Suprapubic skin (tissue), 4 donors: ENCODE measurements around the gene TMEM131. TPM values are rescaled to one million over a fixed set of nuclear protein-coding genes. Genes with fewer than 3 reads are reported as not detected.

ENCODE experiments used
- DNase-seq, 2 donors: peaks; one replicate each; pipeline ENCODE4 v3.0.0-alpha.2; 2019; ENCODE audit warnings: low spot score in 2 of 2
- H3K27ac ChIP-seq: fragments of 200-600 bp; sonication (generic); one replicate; pipeline ENCODE4 v1.5.1; 2019
- H3K27me3 ChIP-seq: fragments of 200-600 bp; sonication (generic); one replicate; pipeline ENCODE4 v1.5.1; 2019
- H3K36me3 ChIP-seq: fragments of 200-600 bp; sonication (generic); one replicate; pipeline ENCODE4 v1.5.1; 2019
- H3K4me1 ChIP-seq: fragments of 200-600 bp; sonication (generic); one replicate; pipeline ENCODE4 v1.5.1; 2019
- H3K4me3 ChIP-seq: fragments of 200-600 bp; sonication (generic); one replicate; pipeline ENCODE4 v1.5.1; 2019; ENCODE audit warnings: mild to moderate bottlenecking
- H3K9me3 ChIP-seq: fragments of 200-600 bp; sonication (generic); one replicate; pipeline ENCODE4 v1.5.1; 2019
- EP300 ChIP-seq: sonication (generic); formaldehyde crosslinking; IDR thresholded peaks from one replicate; pipeline ENCODE4 v1.6.1; 2017; ENCODE audit warnings: antibody characterized with exemption
- POLR2A ChIP-seq, 2 donors: fragments of 450-650 bp; IDR thresholded peaks; one replicate each; pipeline ENCODE4 v1.6.1; 2017; ENCODE audit warnings: antibody characterized with exemption in 2 of 2, mild to moderate bottlenecking in 2 of 2, moderate library complexity in 2 of 2
- POLR2AphosphoS5 ChIP-seq, 3 donors: sonication (generic); formaldehyde crosslinking; IDR thresholded peaks; one replicate each; pipeline ENCODE4 v1.6.1; 2017; ENCODE audit warnings: antibody characterized with exemption in 3 of 3
- WGBS: methylation state at CpG from one replicate; pipeline ENCODE4 v1.1.5; 2018; 5-methylcytosine and 5-hydroxymethylcytosine counted together
- total RNA-seq, 4 donors: library from RNA; depleted of rRNA; stranded (reverse); fragments of >200 nt; gene quantifications; one replicate each; pipeline ENCODE4 v1.1.0, GENCODE V29; 2016
- TF ChIP-seq, protein P1 (sequence below), 2 donors: fragments of 200-600 bp in 1 of 2; fragments of 450-650 bp in 1 of 2; sonication (generic) in 1 of 2; IDR thresholded peaks; one replicate each; pipeline ENCODE4 v1.5.1; 2016 to 2019; ENCODE audit warnings: antibody characterized with exemption in 2 of 2, mild to moderate bottlenecking in 1 of 2, moderate library complexity in 1 of 2

The TMEM131 gene
- total RNA-seq, 4 donors from 2014 or later: 39.7 to 117 (median 42.5) TPM

DNA sequence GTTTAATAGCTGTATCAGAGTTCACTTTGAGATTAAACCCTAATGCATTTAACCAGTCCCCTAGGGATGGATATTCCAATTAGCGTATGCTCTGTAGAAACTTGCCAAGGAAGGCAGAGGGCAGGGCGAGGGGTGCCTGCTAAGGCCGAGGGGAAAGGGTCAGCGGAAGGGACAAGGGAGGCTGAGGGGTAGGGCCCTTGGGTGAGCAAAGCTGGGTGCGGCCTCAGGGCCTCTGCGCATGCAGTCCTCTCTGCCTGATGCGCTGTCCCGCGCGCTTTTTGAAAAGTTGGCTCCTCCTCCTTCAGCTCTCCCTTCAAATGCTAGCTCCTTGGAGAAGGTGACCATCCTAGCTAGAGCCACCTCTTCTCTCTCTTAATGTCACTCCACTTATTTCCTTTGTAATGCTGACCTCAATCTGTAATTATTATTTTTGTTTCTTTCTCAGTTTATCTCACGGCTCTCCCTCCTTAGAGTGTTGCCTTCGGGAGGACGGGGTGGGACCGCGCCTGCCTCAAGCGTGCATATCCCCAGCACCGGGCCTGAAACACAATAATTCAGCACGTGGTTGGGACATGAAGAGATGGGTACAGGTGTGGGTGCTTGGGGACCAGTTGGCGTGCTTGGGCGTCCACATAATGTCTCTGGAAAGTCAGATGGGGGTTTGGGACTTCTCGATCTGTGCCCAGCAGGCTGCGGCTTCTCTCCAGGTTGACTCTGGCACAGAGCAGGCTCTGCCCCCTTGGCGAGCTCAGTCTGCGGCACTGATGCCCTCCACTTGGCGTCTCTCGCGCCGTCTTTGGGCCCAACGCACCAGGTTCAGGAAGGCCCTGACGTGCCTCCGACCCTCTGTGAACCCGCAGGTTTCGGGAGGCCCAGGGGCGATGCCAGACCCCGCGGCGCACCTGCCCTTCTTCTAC is 272.3 kb downstream of the TMEM131 start:
- Histone ChIP-seq H3K27ac (no peak overlapping the region), H3K4me1 (peaks cover 6% of the 10 kb centered on the region), H3K27me3 (peaks cover 10% of the 10 kb centered on the region), H3K36me3 (no peaks in the 10 kb centered on the region), H3K9me3 (no peaks in the 10 kb centered on the region), H3K4me3 (no peak overlapping the region)
- peak in 1 of 2 donors; percentile 28 for DNase-seq
- TF ChIP-seq, protein P1, sequence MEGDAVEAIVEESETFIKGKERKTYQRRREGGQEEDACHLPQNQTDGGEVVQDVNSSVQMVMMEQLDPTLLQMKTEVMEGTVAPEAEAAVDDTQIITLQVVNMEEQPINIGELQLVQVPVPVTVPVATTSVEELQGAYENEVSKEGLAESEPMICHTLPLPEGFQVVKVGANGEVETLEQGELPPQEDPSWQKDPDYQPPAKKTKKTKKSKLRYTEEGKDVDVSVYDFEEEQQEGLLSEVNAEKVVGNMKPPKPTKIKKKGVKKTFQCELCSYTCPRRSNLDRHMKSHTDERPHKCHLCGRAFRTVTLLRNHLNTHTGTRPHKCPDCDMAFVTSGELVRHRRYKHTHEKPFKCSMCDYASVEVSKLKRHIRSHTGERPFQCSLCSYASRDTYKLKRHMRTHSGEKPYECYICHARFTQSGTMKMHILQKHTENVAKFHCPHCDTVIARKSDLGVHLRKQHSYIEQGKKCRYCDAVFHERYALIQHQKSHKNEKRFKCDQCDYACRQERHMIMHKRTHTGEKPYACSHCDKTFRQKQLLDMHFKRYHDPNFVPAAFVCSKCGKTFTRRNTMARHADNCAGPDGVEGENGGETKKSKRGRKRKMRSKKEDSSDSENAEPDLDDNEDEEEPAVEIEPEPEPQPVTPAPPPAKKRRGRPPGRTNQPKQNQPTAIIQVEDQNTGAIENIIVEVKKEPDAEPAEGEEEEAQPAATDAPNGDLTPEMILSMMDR (IDR thresholded peaks at IDR 0.05): no peak
- TF ChIP-seq POLR2AphosphoS5 (IDR thresholded peaks at IDR 0.05) (no peak), POLR2A (IDR thresholded peaks at IDR 0.05) (no peak), EP300 (no peak)
- 83% methylated on average over 29 of the region's 37 CpGs for WGBS

DNA sequence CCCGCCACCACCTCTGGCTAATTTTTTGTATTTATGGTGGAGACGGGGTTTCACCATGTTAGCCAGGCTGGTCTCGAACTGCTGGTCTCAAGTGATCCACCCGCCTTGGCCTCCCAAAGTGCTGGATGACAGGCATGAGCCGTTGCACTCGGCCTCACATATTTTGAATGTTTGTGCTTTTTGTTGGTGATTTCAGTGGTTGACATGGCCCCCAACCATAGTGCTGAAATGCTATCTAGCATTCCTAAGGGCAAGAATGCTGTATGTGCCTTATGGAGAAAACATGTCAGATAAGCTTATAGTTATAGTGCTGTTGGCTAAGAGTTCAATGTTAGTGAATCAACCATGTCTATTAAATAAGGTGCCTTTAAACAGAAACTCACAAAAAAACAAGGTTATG is 273.5 kb downstream of the TMEM131 start:
- TF ChIP-seq, protein P1 (IDR thresholded peaks at IDR 0.05): no peak
- TF ChIP-seq EP300 (no peak), POLR2A (IDR thresholded peaks at IDR 0.05) (no peak), POLR2AphosphoS5 (IDR thresholded peaks at IDR 0.05) (no peak)
- Histone ChIP-seq H3K36me3 (no peaks in the 10 kb centered on the region), H3K4me3 (no peak overlapping the region), H3K9me3 (no peaks in the 10 kb centered on the region), H3K27ac (no peak overlapping the region), H3K4me1 (no peaks in the 10 kb centered on the region), H3K27me3 (peaks cover 10% of the 10 kb centered on the region)
- 92% methylated on average over 6 of the region's 6 CpGs for WGBS
- no peak for DNase-seq

DNA sequence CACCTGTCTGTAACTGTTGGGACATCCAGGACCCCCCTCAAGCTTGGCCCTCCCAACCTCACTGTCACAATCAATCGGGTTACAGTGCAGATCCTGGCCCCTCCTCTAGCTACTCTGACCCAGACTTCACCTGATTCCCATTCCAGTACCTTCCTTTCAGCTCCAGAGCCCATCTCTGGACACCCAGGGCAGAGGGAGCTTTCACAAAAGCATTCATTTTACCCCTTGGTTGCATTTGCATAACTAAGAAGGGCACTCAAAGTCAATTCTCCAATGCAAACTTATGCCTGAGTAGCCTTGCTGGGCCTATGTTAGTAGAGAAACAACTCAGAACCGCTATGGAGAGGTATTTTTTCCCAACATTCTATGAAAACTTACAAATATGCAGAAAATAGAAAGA is 275.0 kb downstream of the TMEM131 start:
- no peak for DNase-seq
- H3K27me3 ChIP-seq: peaks cover 10% of the 10 kb centered on the region
- H3K4me1 ChIP-seq: no peaks in the 10 kb centered on the region
- TF ChIP-seq POLR2A (IDR thresholded peaks at IDR 0.05) (no peak), POLR2AphosphoS5 (IDR thresholded peaks at IDR 0.05) (no peak), EP300 (no peak)
- TF ChIP-seq, protein P1 (IDR thresholded peaks at IDR 0.05): no peak
- 73% methylated on average over 2 of the region's 2 CpGs for WGBS
- H3K27ac ChIP-seq: no peak overlapping the region
- H3K9me3 ChIP-seq: no peaks in the 10 kb centered on the region
- H3K4me3 ChIP-seq: no peak overlapping the region
- H3K36me3 ChIP-seq: no peaks in the 10 kb centered on the region

DNA sequence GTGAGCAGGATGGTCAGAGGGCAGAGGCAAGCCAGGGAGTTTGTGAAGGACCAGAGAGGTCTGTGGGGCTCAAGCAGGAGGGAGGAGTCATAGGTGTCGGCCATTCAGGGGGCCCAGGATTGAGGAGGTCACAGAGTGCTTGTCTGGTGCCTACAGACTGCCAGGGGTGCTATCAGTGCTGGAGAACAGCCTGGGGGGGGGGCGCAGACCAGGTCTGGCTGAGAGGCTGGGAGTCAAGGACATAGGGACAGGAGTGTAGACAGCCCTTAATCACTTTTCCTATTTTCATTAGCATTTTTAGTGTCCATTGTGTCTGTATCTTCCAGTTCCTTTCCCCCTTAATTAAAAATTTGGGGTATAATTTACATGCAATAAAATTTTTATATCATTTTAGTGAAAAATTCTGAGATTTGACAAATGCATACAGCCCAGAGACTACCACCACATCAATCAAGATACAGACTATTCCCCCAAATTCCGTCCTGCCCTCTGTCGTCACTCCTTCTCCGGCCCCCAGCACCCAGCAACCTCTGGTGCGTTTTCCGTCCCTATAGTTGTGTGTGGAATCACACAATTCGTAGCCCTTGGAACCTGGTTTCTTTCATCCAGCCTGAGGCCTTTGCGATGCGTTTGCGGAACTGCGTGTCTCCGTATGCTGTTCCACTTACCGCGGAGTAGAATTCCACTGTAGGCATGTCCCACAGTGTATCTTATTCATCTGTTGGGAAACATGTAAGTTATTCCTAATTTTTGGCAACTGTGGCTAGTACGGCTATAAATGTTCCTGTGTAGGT is 276.2 kb downstream of the TMEM131 start:
- Histone ChIP-seq H3K4me1 (no peaks in the 10 kb centered on the region), H3K4me3 (no peak overlapping the region), H3K9me3 (no peaks in the 10 kb centered on the region), H3K27me3 (peaks cover 8% of the 10 kb centered on the region), H3K27ac (no peak overlapping the region), H3K36me3 (no peaks in the 10 kb centered on the region)
- DNase-seq: no peak
- TF ChIP-seq, protein P1 (IDR thresholded peaks at IDR 0.05): no peak
- TF ChIP-seq EP300: no peak
- TF ChIP-seq POLR2A (IDR thresholded peaks at IDR 0.05): no peak
- no peak for TF ChIP-seq POLR2AphosphoS5 (IDR thresholded peaks at IDR 0.05)
- 93% methylated on average over 16 of the region's 16 CpGs for WGBS

DNA sequence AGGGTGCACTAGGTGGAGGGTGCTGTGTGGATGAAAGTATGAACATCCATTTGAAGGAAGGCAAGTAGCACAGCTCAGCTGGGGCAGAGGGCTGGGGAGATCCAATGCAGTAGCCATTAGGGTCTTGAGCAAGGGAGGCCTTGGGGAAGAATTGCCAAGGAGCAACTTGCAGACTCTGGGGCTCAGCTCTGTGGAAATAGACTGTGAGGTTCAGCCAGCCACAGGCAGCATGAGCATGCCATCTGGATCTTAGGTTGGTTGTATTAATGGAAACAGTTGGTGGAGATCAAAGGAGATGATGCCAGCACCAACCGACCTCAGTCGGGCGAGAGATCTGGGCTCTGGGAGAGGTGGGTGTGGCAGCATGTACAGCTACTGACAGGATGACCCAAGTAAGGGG is 276.8 kb downstream of the TMEM131 start:
- WGBS: 50% methylated on average over 3 of the region's 3 CpGs
- H3K27ac ChIP-seq: no peak overlapping the region
- H3K4me3 ChIP-seq: no peak overlapping the region
- no peaks in the 10 kb centered on the region for H3K36me3 ChIP-seq
- DNase-seq: no peak
- TF ChIP-seq, protein P1 (IDR thresholded peaks at IDR 0.05): no peak
- TF ChIP-seq POLR2A (IDR thresholded peaks at IDR 0.05) (no peak), EP300 (no peak), POLR2AphosphoS5 (IDR thresholded peaks at IDR 0.05) (no peak)
- peaks cover 4% of the 10 kb centered on the region for H3K27me3 ChIP-seq
- H3K9me3 ChIP-seq: no peaks in the 10 kb centered on the region
- no peaks in the 10 kb centered on the region for H3K4me1 ChIP-seq
